LNCaP clone FGC (cell line): ENCODE measurements around the gene RSPO3.

Experiments used
- DNase-seq: peaks from one replicate; pipeline ENCODE4 v3.0.0-alpha.2; 2011; ENCODE audit warnings: low read depth
- H3K4me3 ChIP-seq: 2 replicates; pipeline ENCODE4 v1.5.1; 2011; ENCODE audit warnings: mild to moderate bottlenecking, low read depth, low read length, control low read depth
- CTCF ChIP-seq: IDR thresholded peaks from 2 replicates; pipeline ENCODE4 v1.5.1; 2012; ENCODE audit warnings: mild to moderate bottlenecking; ENCODE audit not compliant: control insufficient read depth, insufficient read depth; ENCODE audit errors: extremely low read depth

The RSPO3 gene

GRCh38 chr6:127079681-127080080 lies 38.8 kb upstream of the RSPO3 start:
- no peak for TF ChIP-seq CTCF
- no peak overlapping the region for H3K4me3 ChIP-seq
- DNase-seq: no peak

- H3K4me3 ChIP-seq: no peak overlapping the region
- no peak for TF ChIP-seq CTCF
- DNase-seq: no peak
Observed at GRCh38 chr6:127080081-127080480, 38.4 kb upstream of the RSPO3 start.

GRCh38 chr6:127083231-127083962 lies 35.1 kb upstream of the RSPO3 start:
- DNase-seq: no peak
- H3K4me3 ChIP-seq: no peak overlapping the region
- TF ChIP-seq CTCF: no peak

GRCh38 chr6:127083963-127084310 lies 34.5 kb upstream of the RSPO3 start:
- H3K4me3 ChIP-seq: no peak overlapping the region
- DNase-seq: no peak
- TF ChIP-seq CTCF: no peak

- TF ChIP-seq CTCF: no peak
- no peak for DNase-seq
- no peak overlapping the region for H3K4me3 ChIP-seq
Observed at GRCh38 chr6:127085181-127085580, 33.3 kb upstream of the RSPO3 start.

GRCh38 chr6:127090051-127090450 lies 28.4 kb upstream of the RSPO3 start:
- no peak for TF ChIP-seq CTCF
- no peak overlapping the region for H3K4me3 ChIP-seq
- no peak for DNase-seq

GRCh38 chr6:127092466-127092865 lies 26.0 kb upstream of the RSPO3 start:
- H3K4me3 ChIP-seq: no peak overlapping the region
- no peak for TF ChIP-seq CTCF
- no peak for DNase-seq
